SK-N-SH treated with all-trans-retinoic acid at 6 μM for 48 hours (cell line): ENCODE results near the gene ACOT7.

Source experiments
- ARNTL ChIP-seq: fragments of 450-650 bp; formaldehyde crosslinking; IDR thresholded peaks from 2 replicates; pipeline ENCODE4 v1.5.0; 2020; ENCODE audit warnings: low read depth, mild to moderate bottlenecking, moderate library complexity, borderline replicate concordance
- BACH2 ChIP-seq: fragments of 250-450 bp; sonication (Bioruptor Pico); IDR thresholded peaks from 2 replicates; pipeline ENCODE4 v1.9.0; 2021; ENCODE audit warnings: mild to moderate bottlenecking, borderline replicate concordance
- CSDC2 ChIP-seq: fragments of 250-450 bp; sonication (Bioruptor Pico); IDR thresholded peaks from 2 replicates; pipeline ENCODE4 v1.5.0; 2020; ENCODE audit warnings: mild to moderate bottlenecking, moderate library complexity
- ESRRG ChIP-seq: fragments of 250-450 bp; sonication (Bioruptor Pico); IDR thresholded peaks from 2 replicates; pipeline ENCODE4 v1.6.1; 2021; ENCODE audit warnings: mild to moderate bottlenecking
- ISL1 ChIP-seq: fragments of 250-450 bp; sonication (Bioruptor Pico); IDR thresholded peaks from 2 replicates; pipeline ENCODE4 v2.1.2; 2022; ENCODE audit warnings: mild to moderate bottlenecking, moderate library complexity
- PPARA ChIP-seq: fragments of 250-450 bp; sonication (Bioruptor Pico); IDR thresholded peaks from 2 replicates; pipeline ENCODE4 v1.5.0; 2020; ENCODE audit warnings: mild to moderate bottlenecking, borderline replicate concordance
- ZFP3 ChIP-seq: fragments of 250-450 bp; sonication (Bioruptor Pico); IDR thresholded peaks from 2 replicates; pipeline ENCODE4 v1.5.0; 2020; ENCODE audit warnings: mild to moderate bottlenecking, moderate library complexity
- ZFP30 ChIP-seq: fragments of 450-650 bp; formaldehyde crosslinking; IDR thresholded peaks from 2 replicates; pipeline ENCODE4 v1.5.0; 2022; ENCODE audit warnings: mild to moderate bottlenecking, moderate library complexity
- ZNF8 ChIP-seq: fragments of 450-650 bp; formaldehyde crosslinking; IDR thresholded peaks from 2 replicates; pipeline ENCODE4 v1.5.0; 2020; ENCODE audit warnings: mild to moderate bottlenecking, moderate library complexity
- TF ChIP-seq, protein P1 (sequence below): fragments of 250-450 bp; sonication (Bioruptor Pico); IDR thresholded peaks from 2 replicates; pipeline ENCODE4 v1.5.1; 2020; ENCODE audit warnings: low read depth, mild to moderate bottlenecking, moderate library complexity
- TF ChIP-seq, protein P2 (sequence below): fragments of 250-450 bp; sonication (Bioruptor Pico); IDR thresholded peaks from 2 replicates; pipeline ENCODE4 v1.8.0; 2021; ENCODE audit warnings: low read depth, mild to moderate bottlenecking, moderate library complexity, borderline replicate concordance
- TF ChIP-seq, protein P3 (sequence below): fragments of 250-450 bp; sonication (Bioruptor Pico); IDR thresholded peaks from 2 replicates; pipeline ENCODE4 v1.8.0; 2020; ENCODE audit warnings: mild to moderate bottlenecking, moderate library complexity, borderline replicate concordance

DNA sequence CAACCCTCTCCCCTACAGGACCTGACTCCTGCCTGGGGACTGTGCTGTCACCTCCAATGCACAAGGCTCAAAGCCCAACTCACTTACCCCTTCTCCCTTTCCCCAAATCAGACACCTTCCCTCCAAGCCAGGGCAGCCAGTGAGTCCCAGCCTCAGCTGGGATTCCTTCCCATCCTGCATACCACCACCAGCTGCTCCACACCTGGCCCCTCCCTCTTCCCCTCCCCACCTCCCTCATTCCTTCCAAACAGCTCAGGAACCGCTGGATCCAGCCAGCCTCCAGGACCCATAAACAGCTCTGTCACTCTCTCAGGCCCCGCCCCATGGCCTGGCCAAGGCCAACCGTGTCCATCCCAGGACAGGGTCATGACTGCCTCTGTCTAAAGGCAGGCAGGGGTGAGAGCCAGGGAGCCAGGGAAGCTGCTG, 41.4 kb downstream of the ACOT7 start:
- TF ChIP-seq ISL1 = no peak
- TF ChIP-seq, protein P1, sequence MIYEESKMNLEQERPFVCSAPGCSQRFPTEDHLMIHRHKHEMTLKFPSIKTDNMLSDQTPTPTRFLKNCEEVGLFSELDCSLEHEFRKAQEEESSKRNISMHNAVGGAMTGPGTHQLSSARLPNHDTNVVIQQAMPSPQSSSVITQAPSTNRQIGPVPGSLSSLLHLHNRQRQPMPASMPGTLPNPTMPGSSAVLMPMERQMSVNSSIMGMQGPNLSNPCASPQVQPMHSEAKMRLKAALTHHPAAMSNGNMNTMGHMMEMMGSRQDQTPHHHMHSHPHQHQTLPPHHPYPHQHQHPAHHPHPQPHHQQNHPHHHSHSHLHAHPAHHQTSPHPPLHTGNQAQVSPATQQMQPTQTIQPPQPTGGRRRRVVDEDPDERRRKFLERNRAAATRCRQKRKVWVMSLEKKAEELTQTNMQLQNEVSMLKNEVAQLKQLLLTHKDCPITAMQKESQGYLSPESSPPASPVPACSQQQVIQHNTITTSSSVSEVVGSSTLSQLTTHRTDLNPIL (CRISPR knock-in tag) = no peak
- TF ChIP-seq ZNF8 (CRISPR knock-in tag) = no peak
- TF ChIP-seq, protein P2, sequence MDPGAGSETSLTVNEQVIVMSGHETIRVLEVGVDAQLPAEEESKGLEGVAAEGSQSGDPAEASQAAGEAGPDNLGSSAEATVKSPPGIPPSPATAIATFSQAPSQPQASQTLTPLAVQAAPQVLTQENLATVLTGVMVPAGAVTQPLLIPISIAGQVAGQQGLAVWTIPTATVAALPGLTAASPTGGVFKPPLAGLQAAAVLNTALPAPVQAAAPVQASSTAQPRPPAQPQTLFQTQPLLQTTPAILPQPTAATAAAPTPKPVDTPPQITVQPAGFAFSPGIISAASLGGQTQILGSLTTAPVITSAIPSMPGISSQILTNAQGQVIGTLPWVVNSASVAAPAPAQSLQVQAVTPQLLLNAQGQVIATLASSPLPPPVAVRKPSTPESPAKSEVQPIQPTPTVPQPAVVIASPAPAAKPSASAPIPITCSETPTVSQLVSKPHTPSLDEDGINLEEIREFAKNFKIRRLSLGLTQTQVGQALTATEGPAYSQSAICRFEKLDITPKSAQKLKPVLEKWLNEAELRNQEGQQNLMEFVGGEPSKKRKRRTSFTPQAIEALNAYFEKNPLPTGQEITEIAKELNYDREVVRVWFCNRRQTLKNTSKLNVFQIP (CRISPR knock-in tag) = no peak
- no peak for TF ChIP-seq PPARA (CRISPR knock-in tag)
- no peak for TF ChIP-seq ZFP3 (CRISPR knock-in tag)
- TF ChIP-seq, protein P3, sequence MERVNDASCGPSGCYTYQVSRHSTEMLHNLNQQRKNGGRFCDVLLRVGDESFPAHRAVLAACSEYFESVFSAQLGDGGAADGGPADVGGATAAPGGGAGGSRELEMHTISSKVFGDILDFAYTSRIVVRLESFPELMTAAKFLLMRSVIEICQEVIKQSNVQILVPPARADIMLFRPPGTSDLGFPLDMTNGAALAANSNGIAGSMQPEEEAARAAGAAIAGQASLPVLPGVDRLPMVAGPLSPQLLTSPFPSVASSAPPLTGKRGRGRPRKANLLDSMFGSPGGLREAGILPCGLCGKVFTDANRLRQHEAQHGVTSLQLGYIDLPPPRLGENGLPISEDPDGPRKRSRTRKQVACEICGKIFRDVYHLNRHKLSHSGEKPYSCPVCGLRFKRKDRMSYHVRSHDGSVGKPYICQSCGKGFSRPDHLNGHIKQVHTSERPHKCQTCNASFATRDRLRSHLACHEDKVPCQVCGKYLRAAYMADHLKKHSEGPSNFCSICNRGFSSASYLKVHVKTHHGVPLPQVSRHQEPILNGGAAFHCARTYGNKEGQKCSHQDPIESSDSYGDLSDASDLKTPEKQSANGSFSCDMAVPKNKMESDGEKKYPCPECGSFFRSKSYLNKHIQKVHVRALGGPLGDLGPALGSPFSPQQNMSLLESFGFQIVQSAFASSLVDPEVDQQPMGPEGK = no peak
- no peak for TF ChIP-seq ARNTL (CRISPR knock-in tag)
- no peak for TF ChIP-seq CSDC2 (CRISPR knock-in tag)
- no peak for TF ChIP-seq BACH2 (CRISPR knock-in tag)
- TF ChIP-seq ESRRG = no peak
- no peak for TF ChIP-seq ZFP30 (CRISPR knock-in tag)
